Lower lobe of right lung (tissue), 2 donors: ENCODE data around the gene ASB14. TPM values are rescaled to one million over a fixed set of nuclear protein-coding genes. Genes with fewer than 3 reads are reported as not detected.

ENCODE experiments used
- ATAC-seq, 2 donors: fragments of 200-7000 bp; cut with Tn5 transposase; one replicate each; pipeline ENCODE4 v1.9.1; 2020 to 2022; ENCODE audit warnings: mild to moderate bottlenecking in 2 of 2, moderate library complexity in 2 of 2
- DNase-seq: peaks from one replicate; pipeline ENCODE4 v3.0.0-alpha.2; 2020
- H3K27ac ChIP-seq: fragments of 200-600 bp; one replicate; pipeline ENCODE4 v1.8.0; 2022
- H3K27me3 ChIP-seq: fragments of 200-600 bp; one replicate; pipeline ENCODE4 v1.8.0; 2022; ENCODE audit warnings: low read depth
- H3K36me3 ChIP-seq: fragments of 200-600 bp; one replicate; pipeline ENCODE4 v1.8.0; 2022; ENCODE audit warnings: mild to moderate bottlenecking
- H3K4me1 ChIP-seq: fragments of 200-600 bp; one replicate; pipeline ENCODE4 v1.8.0; 2022
- H3K4me3 ChIP-seq: fragments of 200-600 bp; one replicate; pipeline ENCODE4 v1.8.0; 2022; ENCODE audit warnings: mild to moderate bottlenecking
- H3K9me3 ChIP-seq: fragments of 200-600 bp; one replicate; pipeline ENCODE4 v1.8.0; 2022
- intact Hi-C: fragments of 100-400 bp; cut with DNase I; formaldehyde crosslinking; loops from one replicate; pipeline ENCODE4 v1.11.0; 2022
- total RNA-seq: library from RNA; stranded (reverse); fragmentation: NEBNext Ultra II Directional; extraction: Animal tissue kit (Norgen Biotek cat#: 25700); gene quantifications from one replicate; pipeline ENCODE4 v1.2.1, GENCODE V29; 2021
- TF ChIP-seq, protein P1 (sequence below): fragments of 200-600 bp; IDR thresholded peaks from one replicate; pipeline ENCODE4 v1.8.0; 2022; ENCODE audit warnings: antibody characterized with exemption, mild to moderate bottlenecking
- donor health status: DM: no; HTN: yes; CAD: no; lungs with severe emphysema.

Gene ASB14
- total RNA-seq, 1 donor from 2014 or later = 0.50 TPM

DNA sequence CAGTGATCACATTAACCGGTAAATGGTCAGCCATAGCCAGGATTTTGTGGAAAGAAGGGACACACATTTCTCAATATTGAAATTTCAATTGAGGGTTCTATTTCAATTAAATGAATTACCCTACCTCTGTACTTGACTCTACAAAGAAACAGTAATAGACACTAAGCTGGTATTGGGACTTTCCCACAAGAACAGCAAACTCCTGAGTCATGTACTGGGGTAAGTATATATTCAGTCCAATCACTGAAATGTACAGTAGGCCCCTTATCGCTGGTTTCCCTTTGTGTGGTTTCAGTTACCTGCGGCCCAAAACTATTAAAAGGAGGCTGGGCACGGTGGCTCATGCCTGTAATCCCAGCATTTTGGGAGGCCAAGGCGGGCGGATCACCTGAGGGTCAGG is 17.6 kb downstream of the ASB14 start:
- intact Hi-C loops = no loop called here
- Histone ChIP-seq H3K4me3 (no peak overlapping the region), H3K36me3 (peaks cover 34% of the 10 kb centered on the region), H3K4me1 (no peaks in the 10 kb centered on the region), H3K27ac (no peak overlapping the region), H3K27me3 (no peaks in the 10 kb centered on the region), H3K9me3 (no peaks in the 10 kb centered on the region)
- DNase-seq (no peak), ATAC-seq (no peak)
- TF ChIP-seq, protein P1, sequence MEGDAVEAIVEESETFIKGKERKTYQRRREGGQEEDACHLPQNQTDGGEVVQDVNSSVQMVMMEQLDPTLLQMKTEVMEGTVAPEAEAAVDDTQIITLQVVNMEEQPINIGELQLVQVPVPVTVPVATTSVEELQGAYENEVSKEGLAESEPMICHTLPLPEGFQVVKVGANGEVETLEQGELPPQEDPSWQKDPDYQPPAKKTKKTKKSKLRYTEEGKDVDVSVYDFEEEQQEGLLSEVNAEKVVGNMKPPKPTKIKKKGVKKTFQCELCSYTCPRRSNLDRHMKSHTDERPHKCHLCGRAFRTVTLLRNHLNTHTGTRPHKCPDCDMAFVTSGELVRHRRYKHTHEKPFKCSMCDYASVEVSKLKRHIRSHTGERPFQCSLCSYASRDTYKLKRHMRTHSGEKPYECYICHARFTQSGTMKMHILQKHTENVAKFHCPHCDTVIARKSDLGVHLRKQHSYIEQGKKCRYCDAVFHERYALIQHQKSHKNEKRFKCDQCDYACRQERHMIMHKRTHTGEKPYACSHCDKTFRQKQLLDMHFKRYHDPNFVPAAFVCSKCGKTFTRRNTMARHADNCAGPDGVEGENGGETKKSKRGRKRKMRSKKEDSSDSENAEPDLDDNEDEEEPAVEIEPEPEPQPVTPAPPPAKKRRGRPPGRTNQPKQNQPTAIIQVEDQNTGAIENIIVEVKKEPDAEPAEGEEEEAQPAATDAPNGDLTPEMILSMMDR = no peak

DNA sequence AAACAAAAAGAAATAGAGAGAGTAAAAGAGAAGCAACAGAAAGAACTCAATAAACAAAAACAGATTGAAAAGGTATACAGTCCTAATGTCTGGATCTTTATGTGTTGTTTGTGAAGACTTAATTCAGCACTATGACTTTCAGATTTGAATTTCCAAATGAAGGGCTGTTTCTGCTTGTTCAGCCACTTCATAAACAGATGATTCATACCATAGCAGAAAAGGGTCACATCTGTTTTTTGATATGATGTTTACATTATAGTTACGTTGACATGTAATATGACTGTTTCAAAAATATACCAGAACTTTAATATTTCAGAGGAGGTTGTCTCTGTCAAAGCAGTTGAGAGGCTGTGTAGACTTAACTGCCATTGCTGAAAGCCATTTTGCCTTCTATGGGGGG is 24.1 kb downstream of the ASB14 start:
- Histone ChIP-seq H3K9me3 (no peaks in the 10 kb centered on the region), H3K27me3 (no peaks in the 10 kb centered on the region), H3K36me3 (peaks cover 83% of the 10 kb centered on the region), H3K27ac (no peak overlapping the region), H3K4me1 (no peaks in the 10 kb centered on the region), H3K4me3 (no peak overlapping the region)
- no peak for ATAC-seq
- TF ChIP-seq, protein P1 = no peak
- intact Hi-C loops = no loop called here
- DNase-seq = no peak

DNA sequence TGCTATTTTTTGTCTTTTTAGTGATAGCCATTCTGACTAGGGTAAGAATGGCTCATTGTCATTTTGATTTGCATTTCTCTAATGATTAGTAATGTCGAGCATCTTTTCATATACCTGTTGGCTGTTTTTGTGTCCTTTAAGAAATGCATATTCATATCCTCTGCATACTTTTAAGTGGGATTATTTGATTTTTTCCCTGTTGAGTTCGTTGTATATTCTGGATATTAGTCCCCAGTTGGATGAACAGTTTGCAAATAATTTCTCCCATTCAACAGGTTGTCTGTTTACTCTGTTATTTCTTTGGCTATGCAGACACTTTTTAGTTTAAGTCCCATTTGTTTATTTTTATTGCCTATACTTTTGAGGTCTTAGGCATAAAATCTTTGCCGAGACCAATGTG is 30.6 kb downstream of the ASB14 start:
- DNase-seq = no peak
- Histone ChIP-seq H3K27ac (no peak overlapping the region), H3K4me1 (no peaks in the 10 kb centered on the region), H3K4me3 (no peak overlapping the region), H3K27me3 (no peaks in the 10 kb centered on the region), H3K9me3 (no peaks in the 10 kb centered on the region), H3K36me3 (peaks cover 87% of the 10 kb centered on the region)
- intact Hi-C loops = no loop called here
- TF ChIP-seq, protein P1 = no peak
- no peak for ATAC-seq

DNA sequence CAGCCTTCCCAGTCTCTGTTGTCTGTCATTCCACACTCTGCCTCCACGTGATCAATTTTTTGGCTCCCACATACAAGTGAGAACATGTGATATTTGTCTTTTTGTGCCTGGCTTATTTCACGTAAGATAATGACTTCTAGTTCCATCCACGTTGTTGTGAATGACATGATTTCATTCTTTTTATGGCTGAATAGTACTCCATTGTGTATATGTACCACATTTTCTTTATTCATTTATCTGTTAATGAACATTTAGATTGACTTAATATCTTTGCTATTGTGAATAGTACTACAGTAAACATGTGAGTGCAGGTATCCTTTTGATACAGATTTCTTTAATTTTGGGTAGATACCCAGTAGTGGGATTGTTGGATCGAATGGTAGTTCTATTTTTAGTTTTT is 31.4 kb downstream of the ASB14 start:
- no peak for ATAC-seq
- TF ChIP-seq, protein P1 = no peak
- no peak for DNase-seq
- intact Hi-C loops = no loop called here
- Histone ChIP-seq H3K36me3 (peaks cover 82% of the 10 kb centered on the region), H3K4me1 (no peaks in the 10 kb centered on the region), H3K4me3 (no peak overlapping the region), H3K9me3 (no peaks in the 10 kb centered on the region), H3K27ac (no peak overlapping the region), H3K27me3 (no peaks in the 10 kb centered on the region)

DNA sequence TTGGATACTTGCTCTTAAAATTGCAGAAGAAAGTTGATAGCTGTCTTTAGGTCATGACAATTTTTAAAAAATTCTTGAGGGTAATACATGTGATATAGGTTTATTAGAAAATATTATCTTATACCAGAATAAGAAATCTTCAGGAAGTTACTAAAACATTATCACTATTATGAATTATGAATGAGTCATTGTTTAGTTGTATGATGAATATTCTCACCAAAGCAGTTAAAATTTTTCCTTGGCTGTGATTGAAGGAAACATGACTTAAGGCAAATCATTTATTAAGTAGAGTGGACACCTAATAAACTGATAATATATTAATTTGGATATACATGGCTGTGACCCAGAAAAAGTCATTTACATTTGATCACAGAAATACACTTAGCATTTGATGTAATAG is 34.8 kb downstream of the ASB14 start:
- Histone ChIP-seq H3K27me3 (no peaks in the 10 kb centered on the region), H3K36me3 (peaks cover 82% of the 10 kb centered on the region), H3K9me3 (no peaks in the 10 kb centered on the region), H3K27ac (no peak overlapping the region), H3K4me3 (no peak overlapping the region), H3K4me1 (no peaks in the 10 kb centered on the region)
- no peak for DNase-seq
- TF ChIP-seq, protein P1 = no peak
- intact Hi-C loops = no loop called here
- no peak for ATAC-seq

DNA sequence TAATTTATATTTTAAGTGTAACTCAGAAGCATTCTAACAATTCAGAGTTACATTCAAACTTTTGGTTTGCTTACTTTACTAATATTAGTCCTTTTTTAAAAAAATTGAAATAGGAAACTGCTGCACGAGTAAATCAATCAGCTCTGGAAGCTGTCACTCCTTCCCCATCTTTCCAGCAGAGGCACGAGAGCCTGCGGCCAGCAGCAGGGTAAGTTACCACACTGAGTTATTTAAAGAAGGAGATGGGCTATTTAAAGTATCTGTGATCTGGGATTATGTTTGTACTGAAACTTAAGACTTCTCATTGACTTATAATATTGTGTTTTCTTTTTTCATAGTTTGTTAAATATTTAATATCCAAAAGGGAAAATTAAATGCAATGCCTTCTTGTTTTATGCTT is 35.6 kb downstream of the ASB14 start:
- peaks cover 88% of the 10 kb centered on the region for H3K36me3 ChIP-seq
- intact Hi-C loops = no loop called here
- no peaks in the 10 kb centered on the region for H3K9me3 ChIP-seq
- DNase-seq (no peak), ATAC-seq (no peak)
- H3K27me3 ChIP-seq = no peaks in the 10 kb centered on the region
- no peak overlapping the region for H3K4me3 ChIP-seq
- TF ChIP-seq, protein P1 = no peak
- no peaks in the 10 kb centered on the region for H3K4me1 ChIP-seq
- no peak overlapping the region for H3K27ac ChIP-seq
